HG03565 (cell line): ENCODE data around the gene SEC14L1.
"Not testable (repeated sequence)": the region's sequence is repeated elsewhere in the genome, so short reads cannot be mapped to it uniquely, and the experiment has no call there.

Source experiments
- ATAC-seq: cut with Tn5 transposase; IDR thresholded peaks from one replicate; pipeline ENCODE4 v1.9.1; 2021; ENCODE audit warnings: mild to moderate bottlenecking, moderate library complexity; ENCODE audit not compliant: unreplicated experiment

Gene SEC14L1

DNA sequence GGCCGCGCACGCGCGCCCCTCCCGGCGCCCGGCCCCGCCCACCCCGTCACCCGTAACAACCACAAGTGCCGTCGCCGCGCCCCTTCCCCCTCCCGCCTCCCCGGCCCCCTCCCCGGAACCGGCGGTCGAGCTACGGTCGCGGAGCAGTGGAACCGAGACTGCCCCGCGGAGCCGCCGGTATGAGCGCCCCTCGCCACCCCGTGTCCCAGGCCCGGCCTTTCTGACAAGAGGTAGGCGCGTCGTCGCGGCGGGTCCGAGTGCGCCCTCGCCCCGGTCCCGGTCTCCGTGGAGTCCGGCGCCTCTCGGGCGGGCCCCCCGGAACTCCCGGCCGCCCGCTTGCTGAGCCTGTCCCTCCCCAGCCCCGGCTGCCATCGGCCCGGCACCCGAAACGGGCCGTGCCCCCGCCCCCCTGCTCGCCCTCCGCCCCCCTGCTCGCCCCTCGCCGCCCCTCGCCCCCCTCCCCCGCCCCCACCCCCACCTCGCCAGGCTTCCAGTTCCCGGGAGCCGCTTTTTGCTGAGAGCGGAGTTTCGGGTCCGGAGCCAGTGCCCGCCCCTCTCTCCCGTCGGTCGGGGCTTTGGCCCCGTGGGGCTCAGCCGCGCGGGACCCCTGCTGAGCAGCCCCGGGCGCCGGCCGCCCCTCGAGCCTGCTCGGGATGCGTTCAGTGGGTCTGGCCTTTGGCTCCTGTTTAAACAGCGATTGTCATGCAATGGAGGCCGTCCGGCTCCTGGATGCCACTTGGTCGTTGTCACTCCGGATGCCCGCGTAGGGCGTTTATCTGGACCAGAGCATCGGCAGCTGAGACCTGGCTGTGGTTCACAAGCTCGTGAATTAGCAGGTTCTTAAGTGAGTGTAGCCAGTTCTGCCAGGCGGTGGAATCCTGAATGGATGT lies at the start of gene SEC14L1:
TSS of gene SEC14L1 (plus strand) at position 92 of the 890 bp plus-strand sequence. CDS start 2,628 bp downstream, outside the sequence.
- ATAC-seq, result peak; percentile 6

DNA sequence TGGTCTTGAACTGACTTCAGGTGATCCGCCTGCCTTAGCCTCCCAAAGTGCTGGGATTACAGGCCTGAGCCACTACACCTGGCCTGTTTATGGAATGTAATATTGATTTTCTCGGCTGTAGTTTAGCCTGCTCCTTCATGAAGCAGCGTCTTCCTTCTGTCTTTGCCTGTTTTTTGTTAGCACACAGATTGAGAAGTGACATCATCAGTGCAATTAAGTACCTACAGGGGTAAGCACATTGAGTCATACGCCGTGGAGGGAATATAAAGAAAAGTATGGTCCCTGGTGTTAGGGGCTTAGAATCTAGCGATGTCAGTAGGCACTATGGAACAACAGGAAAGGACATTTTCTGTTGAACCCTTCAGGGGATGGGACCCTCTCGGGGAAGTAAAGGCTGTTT lies 48.7 kb upstream of the SEC14L1 start:
- no peak for ATAC-seq

DNA sequence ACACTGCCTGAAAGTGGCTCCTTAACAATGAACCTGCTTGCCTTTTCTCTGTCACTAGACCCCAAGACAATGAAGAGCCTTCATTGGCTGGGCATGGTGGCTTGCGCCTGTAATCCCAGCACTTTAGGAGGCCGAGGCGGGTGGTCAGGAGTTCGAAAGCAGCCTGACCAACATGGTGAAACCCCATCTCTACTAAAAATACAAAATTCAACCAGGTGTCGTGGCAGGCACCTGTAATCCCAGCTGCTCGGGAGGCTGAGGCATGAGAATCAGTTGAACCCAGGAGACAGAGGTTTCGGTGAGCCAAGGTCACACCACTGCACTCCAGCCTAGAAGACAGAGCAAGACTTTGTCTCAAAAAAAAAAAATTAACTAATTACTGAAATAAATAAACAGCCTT lies 45.3 kb upstream of the SEC14L1 start:
- no peak for ATAC-seq

DNA sequence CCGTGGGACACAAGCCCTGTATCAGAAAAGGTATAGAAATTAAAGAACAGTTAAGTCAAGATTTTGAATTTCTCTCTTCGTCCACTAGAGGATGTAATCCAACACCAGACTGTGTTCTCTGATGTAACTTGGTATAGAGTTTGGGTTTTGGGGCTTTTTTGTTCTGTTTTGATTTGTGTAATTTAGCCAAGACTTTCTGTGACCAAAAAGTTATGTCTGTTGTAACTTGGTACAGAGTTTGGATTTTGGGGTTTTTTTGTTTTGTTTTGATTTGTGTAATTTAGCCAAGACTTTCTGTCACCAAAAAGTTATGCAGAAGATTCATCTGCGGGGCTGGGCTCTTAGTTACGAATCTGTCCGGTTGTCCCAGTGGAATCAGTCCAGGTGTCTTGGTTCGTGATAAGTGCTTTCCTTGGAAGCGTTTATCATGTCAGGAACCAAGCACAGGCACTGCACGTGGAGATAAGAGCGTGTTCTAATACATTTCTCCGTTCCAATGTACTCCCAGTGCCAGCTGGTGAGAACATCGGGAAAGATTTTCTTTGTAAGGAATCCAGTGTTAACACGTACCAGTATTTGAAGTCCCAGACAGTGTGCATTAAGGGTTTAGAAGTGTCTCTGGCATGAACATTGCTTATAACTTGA lies 44.1 kb upstream of the SEC14L1 start:
- ATAC-seq, result no peak

DNA sequence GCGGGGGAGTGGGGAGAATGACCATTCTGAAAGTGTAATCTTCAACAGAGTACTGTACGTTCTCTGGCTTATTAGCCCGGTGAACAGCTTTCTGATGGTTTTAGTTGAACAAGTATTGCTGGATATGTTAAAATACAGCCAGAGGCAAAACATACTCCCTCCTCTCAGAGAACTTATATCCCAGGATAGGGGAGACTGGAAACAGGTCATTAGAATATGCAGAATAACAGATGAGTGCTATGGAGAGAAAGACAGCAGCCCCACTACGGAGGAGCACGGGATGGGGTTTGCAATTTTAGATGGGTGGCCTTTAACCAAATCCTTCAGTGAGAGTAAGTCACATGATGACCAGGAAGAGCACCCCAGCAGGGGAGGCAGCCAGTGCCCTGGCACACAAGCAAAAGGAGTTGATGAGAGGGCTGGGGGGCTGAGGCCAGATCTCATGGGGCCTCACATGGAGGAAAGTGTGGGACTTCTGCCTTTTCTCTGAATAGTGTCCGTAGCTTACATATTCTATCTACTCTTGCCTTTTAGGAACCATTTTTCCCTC lies 43.1 kb upstream of the SEC14L1 start:
- no peak for ATAC-seq

DNA sequence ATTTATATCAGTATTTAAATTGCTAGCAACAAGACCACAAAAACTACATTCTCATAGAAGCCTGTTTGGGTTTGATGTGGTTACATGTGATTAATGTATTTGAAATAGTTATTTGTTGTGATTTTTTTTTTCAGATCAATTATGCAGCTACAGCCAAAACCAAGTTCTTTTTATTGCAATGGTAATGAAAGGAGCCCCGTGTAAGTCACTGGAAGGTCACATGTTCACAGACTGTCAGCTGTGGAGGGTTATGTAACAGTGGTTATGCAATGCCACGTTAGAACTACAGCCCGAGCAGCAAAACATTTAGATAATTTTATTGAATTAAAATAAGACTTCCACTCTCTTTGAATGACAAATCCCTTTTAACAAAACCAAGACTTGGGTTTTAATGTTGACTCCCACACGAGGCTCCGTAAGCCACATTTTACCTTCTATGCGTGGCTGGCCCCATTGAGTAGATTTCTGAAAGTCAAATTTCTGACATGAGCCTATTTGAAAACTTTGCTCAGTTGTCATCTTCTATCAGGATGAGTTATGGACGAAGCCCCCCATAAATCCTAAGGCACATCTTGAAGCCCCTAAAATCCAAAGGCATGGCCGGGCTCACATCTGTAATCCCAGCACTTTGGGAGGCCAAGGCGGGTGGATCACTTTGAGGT lies 41.8 kb upstream of the SEC14L1 start:
- no peak for ATAC-seq

DNA sequence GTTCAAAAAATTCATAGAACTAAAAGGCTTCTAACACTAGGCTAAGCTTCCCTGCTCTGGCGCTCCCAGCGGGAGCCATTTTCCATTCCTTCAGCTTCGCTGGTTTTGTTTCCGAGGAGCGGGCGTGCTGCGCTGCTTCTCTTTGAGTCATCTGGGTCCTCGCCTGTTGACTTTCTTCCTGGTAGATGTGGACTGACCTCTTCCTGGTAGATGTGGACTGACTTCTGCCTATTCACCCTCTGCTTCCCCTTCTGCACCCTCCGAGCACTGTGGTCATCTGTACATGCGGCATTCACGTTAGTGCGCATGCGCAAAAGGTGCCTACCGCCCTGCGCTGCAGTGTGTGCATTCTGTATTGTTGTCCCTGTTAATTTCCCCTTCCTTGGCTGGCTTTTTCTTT lies 40.8 kb upstream of the SEC14L1 start:
- no peak for ATAC-seq

DNA sequence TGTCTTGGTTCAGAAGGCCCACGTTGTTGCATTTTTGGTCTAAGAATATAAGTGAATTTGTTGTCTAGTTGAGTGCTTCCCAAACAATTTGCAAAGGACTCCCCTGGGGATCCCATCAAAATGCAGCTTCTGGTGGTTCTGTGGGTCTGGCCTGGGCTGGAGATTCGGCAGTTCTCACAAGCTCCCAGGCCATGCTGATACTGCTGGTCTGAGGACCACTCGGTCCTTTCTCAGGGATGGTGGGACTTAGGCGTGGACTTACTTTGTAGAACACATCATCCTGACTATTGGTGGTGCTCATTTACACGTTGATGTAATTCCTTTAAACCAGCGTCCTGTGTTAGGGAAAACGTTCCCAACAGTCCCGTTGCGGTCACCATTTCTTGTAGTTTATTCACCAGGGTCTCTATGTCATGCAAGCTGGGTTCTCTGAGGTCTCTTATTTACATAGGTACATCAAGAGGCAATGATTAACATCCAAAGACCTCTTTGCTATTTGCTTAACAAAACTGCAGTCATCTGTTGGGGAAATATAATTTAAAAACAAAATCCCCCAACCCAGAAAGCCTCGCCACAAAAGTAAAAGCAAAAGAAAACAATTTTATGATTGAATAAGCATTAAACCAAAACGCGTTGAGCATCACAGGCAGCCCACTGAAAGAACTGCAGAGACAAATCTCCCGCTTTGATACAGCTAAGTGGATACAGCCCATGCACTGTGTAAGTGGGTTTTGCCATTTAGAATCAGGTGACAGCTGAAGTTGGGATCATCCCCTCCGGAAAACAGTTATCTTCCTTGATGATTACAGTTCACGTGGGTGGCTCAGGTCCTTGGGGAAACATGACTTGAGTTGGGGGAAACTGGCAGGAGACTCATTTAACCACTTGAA lies 39.0 kb upstream of the SEC14L1 start:
- no peak for ATAC-seq

DNA sequence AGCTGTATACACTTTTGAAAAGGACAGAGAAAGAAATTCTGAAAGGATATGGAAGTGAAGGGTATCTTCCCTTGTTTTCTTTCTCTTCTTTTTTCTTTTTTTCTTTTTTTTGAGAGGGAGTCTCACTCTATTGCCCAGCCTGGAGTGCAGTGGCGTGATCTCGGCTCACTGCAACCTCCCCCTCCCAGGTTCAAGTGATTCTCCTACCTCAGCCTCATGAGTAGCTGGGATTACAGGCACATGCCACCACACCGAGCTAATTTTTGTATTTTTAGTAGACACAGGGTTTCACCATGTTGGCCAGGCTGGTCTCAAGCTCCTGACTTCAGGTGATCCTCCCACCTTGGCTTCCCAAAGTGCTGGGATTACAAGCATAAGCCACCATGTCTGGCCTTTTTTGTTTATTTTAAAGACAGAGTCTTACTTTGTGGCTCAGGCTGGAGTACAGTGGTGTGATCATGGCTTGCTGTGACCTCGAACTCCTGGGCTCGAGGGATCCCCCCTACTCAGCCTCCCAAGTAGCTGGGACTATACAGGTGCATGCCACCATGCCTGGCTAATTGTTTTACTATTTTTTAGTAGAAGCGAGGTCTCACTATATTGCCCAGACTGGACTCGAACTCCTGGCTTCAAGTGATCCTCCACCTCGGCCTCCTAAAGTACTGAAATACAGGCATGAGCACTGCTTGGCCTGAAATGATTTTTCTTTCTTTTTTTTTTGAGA lies 38.2 kb upstream of the SEC14L1 start:
- ATAC-seq, result not testable (repeated sequence)

DNA sequence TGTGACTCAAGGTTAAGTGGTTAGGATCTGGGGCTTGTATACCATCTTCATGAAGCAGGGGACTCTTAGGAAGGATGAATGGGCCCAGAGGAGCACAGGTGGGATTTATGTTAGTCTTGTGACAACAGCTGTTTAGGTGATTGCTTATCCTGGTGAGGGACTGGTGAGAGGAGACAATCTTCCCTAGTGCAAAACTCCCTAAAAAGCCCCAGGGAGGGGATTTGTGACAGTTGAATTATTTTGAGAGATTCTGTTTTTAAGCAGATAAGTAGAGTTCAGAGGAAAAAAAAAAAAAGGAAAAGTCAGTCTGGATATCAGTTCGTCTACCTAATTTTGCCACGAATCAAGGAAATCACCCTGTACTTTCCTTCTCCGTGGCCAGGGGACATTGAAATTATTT lies 35.1 kb upstream of the SEC14L1 start:
- no peak for ATAC-seq

DNA sequence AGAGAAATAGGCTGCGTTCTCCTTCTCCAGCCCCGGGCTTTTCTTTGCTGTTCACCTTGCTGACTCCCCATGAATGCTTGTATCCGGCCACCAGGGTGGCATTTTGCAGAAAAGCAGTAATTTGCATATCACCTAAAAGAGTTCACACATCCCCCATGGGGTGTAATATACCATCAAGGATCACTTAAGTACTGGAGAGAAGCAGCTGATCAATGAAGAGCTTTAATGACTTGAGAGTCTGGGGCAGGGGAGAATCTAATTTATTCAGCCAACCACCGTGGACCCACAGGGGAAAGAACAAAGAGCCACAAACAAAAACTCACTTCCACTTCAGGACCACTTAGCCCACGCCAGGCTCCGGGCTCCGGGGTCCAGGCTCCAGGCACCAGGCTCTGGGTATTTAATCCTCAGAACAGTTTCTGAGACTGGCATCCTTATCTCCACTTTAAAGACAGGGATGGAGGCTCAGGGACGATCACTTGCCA lies 33.9 kb upstream of the SEC14L1 start:
- peak; percentile 33 for ATAC-seq

DNA sequence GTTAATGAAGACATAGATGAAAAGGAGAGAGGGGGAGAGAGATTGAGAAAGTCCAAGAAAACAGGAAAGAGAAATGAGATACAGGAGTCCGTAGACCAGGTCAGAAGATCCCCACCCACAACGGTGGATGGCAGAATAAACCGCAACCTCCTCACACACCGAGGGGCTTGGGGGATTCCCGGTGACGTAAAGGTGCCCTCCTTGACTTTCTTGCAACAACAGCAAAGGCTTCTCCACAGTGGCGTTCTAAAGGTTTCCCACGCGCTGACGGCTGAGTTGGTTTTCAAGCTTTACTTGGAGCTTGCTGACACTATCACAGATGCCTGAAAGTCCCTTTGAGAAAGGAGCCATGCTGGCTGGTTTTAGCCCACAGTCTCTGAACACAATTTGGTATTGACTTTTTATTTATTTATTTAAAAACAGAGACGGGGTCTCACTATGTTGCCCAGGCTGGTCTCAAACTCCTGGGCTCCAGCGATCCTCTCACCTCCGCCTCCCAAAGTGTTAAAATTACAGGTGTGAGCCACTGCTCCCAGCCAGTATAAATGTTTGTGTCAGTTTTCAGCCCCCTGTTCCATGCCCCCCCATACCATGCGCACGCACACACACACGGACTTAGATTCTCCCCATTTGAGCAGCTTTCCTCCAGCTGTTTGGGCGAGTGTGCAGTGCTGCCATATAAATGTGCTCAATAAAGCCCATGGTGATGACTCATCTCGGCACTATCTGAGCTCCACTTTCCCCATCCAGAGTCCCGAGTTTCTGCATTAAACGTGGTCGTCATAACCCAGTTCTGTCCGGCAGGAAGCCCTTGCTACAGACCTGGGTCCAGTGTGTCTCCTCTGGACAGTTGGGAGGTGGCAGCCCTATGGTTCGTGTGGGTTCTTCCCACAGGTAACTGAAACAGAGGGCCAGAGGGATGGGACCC lies 33.0 kb upstream of the SEC14L1 start:
- peak; percentile 38 for ATAC-seq

DNA sequence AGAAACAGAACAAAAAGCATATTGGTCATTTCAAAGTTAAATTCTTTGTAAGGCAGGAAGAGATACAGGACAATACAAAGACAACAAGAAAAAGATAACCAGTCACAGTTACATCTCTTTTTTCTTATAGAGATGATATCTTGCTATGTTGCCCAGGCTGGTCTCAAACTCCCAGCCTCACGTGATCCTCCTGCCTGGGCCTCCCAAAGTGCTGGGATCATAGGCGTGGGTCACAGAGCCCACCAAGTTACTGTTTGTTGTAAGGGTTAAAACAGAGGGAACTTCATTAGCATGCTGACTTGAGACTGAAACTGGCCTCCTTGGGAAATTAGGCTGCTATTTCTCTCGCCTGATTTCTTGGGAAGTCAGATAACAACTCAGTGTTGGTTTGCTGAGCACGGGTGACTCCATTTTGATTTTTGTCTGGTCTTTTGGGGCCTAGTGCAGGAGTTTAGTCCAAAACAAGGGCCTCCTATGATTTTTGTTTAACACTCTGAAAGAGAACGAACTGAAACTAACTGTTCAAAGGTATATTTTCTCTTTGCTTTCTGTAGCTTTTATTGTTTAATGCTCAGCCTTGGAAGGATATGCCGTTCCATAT lies 31.5 kb upstream of the SEC14L1 start:
- ATAC-seq, result no peak

DNA sequence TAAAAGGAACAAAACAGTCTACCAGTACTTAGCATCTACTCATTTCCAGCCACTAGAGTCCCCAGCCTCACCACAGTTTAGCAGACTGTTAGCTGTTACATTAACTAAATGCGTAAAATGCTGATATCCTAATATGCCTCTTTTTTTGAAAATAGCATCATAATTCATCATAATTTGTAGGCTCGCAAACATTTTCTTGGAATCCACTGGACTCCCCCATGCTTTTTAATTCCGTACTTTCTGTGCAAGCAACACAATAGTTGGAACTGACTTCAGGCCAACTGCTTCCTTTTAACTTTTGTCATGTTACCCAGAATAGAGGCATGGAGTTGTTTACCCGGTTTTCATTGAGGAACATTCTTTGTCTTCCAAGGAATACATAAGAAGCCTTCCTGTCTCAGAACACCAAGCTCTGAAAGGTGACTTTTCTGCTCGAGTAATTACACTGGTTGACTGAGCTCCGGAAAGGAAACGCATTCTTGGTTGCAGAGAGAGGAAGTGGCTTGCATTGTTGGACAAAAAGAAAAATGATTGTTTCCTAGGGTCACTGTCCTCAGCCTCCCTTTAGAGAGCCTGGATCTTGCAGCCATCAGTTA lies 30.9 kb upstream of the SEC14L1 start:
- no peak for ATAC-seq

DNA sequence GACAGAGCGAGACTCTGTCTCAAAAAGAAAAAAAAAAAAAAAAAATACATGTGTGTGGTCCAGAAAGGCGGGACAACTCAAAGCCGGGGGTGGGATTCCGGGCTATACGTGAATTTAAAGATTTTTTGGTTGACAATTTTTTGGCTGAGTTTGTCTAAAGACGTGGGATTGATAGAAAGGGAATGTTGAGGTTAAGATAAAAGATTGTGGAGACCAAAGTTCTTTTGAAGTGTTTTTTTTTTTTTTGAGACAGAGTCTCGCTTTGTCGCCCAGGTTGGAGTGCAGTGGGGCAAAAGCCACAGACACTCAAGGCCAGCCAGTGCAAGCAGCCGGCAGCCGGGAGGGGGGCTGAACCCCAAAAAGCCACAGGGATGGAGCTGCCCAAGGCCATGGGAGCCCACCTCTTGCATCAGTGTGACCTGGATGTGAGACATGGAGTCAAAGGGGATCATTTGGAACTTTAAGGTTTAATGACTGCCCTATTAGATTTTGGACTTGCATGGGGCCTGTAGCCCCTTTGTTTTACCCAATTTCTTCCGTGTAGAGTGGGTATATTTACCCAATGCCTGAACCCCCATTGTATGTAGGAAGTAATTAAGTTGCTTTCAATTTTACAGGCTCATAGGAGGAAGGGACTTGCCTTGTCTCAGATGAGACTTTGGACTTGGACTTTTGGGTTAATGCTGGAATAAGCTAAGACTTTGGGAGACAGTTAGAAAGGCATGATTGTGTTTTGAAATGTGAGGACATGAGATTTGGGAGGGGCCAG lies 29.4 kb upstream of the SEC14L1 start:
- ATAC-seq, result not testable (repeated sequence)

DNA sequence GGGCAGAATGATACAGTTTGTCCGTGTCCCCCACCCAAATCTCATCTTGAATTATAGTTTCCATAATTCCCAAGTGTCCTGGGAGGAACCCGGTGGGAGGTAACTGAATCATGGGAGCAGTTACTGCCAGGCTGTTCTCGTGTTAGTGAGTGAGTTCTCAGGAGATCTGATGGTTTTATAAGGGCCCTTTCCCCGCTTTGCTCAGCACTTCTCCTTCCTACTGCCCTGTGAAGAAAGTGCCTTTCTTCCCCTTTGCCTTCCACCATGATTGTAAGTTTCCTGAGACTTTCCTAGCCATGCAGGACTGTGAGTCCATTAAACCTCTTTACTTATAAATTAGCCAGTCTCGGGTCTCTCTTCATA lies 28.9 kb upstream of the SEC14L1 start:
- no peak for ATAC-seq

DNA sequence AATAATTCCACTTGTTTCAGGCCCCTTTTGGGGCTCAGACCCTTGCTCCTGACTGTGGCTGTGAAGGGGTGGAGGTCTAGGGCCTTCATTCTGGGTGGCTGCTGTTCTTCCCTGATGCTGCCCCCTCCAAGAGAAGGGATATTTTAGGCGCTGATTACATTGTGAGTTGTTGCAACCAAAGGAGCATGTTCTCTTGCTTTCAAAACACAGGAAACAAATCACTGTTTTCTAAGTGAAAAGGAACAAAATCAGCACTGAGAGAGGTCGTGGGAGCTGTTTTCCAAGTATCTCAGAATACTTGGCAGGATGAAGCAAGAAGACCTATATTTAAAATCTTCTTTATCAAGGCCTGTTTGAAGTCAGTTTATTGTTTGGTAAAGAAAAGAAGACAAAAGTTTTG lies 25.3 kb upstream of the SEC14L1 start:
- no peak for ATAC-seq
